Fibroblast of lung (primary cell): Measurements from ENCODE around the gene ALDH18A1.

Source experiments
- EZH2 ChIP-seq: IDR thresholded peaks from 2 replicates; pipeline ENCODE4 v1.5.1; 2012; ENCODE audit warnings: low read length, control low read depth, mild to moderate bottlenecking; ENCODE audit errors: missing control alignments
- TF ChIP-seq, protein P1 (sequence below), 2 donors: IDR thresholded peaks in 1 of 2; conservative IDR thresholded peaks in 1 of 2; 1 replicate in 1 of 2; 2 replicates in 1 of 2; pipeline ENCODE4 v1.5.1; 2011 to 2012; ENCODE audit warnings: low read length in 2 of 2, control low read depth in 1 of 2, inconsistent platforms in 1 of 2, low read depth in 1 of 2, mild to moderate bottlenecking in 1 of 2

DNA sequence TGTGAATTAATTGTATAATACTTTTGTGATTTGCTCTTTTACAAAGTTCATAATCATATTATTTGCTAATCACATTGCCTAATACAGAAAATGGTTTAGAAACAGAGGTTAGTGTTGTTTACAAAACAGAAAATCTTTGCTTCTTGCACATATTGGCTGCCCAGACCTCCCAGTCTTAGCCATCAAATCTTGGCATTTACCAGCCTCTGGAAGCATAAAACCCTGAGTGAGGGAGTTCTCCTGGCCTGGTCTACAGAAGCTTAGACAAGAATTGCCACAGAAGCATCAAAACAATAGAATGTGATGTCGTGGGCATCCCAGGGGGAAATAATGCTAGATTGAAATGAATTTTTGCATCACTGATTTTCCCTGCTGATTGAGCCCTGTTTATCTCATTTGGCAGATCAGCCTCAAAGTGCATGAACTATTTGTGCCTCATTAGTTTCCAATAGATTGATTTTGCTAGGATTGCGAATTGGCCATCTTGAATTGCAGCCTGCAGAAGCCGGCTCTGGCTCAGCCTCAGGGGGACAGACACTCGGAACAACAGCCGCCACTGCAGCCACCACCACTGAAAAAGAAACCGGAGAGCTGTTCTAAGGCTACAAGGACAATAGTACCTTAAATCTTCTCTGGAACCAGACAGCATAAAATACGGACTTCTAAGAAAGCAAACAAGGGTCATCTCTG is 84.2 kb downstream of the ALDH18A1 start:
- TF ChIP-seq, protein P1, sequence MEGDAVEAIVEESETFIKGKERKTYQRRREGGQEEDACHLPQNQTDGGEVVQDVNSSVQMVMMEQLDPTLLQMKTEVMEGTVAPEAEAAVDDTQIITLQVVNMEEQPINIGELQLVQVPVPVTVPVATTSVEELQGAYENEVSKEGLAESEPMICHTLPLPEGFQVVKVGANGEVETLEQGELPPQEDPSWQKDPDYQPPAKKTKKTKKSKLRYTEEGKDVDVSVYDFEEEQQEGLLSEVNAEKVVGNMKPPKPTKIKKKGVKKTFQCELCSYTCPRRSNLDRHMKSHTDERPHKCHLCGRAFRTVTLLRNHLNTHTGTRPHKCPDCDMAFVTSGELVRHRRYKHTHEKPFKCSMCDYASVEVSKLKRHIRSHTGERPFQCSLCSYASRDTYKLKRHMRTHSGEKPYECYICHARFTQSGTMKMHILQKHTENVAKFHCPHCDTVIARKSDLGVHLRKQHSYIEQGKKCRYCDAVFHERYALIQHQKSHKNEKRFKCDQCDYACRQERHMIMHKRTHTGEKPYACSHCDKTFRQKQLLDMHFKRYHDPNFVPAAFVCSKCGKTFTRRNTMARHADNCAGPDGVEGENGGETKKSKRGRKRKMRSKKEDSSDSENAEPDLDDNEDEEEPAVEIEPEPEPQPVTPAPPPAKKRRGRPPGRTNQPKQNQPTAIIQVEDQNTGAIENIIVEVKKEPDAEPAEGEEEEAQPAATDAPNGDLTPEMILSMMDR (conservative IDR thresholded peaks at IDR 0.05 in 1 of 2, IDR thresholded peaks at IDR 0.05 in 1 of 2; ENCODE audit: low read depth in 1 of 2, low read length in 2 of 2): no peak
- TF ChIP-seq EZH2: no peak
